ENCODE data around the gene PAH.
"Not testable (repeated sequence)": the region's sequence is repeated elsewhere in the genome, so short reads cannot be mapped to it uniquely, and the experiment has no call there.

DNA sequence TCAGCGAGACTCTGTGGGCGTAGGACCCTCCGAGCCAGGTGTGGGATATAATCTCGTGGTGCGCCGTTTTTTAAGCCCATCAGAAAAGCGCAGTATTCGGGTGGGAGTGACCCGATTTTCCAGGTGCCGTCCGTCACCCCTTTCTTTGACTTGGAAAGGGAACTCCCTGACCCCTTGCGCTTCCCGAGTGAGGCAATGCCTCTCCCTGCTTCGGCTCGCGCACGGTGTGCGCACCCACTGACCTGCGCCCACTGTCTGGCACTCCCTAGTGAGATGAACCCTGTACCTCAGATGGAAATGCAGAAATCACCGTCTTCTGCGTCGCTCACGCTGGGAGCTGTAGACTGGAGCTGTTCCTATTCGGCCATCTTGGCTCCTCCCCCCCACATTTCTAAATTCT is 84.2 kb downstream of the PAH start:
- TF ChIP-seq POLR2A (IDR thresholded peaks at IDR 0.05), result not testable (repeated sequence)
- TF ChIP-seq, protein P1, sequence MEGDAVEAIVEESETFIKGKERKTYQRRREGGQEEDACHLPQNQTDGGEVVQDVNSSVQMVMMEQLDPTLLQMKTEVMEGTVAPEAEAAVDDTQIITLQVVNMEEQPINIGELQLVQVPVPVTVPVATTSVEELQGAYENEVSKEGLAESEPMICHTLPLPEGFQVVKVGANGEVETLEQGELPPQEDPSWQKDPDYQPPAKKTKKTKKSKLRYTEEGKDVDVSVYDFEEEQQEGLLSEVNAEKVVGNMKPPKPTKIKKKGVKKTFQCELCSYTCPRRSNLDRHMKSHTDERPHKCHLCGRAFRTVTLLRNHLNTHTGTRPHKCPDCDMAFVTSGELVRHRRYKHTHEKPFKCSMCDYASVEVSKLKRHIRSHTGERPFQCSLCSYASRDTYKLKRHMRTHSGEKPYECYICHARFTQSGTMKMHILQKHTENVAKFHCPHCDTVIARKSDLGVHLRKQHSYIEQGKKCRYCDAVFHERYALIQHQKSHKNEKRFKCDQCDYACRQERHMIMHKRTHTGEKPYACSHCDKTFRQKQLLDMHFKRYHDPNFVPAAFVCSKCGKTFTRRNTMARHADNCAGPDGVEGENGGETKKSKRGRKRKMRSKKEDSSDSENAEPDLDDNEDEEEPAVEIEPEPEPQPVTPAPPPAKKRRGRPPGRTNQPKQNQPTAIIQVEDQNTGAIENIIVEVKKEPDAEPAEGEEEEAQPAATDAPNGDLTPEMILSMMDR (IDR thresholded peaks at IDR 0.05), result not testable (repeated sequence)
